Liver (tissue), 9 donors: Measurements from ENCODE around the gene ZRANB1. TPM values are rescaled to one million over a fixed set of nuclear protein-coding genes. Genes with fewer than 3 reads are reported as not detected.

Experiments used
- DNase-seq: peaks from one replicate; pipeline ENCODE4 v3.0.0-alpha.2; 2017; ENCODE audit warnings: low spot score
- H3K27ac ChIP-seq, 2 donors: one replicate each; pipeline ENCODE4 v1.7.0; 2013; ENCODE audit warnings: inconsistent platforms in 2 of 2, low read length in 2 of 2, control low read depth in 1 of 2, low read depth in 1 of 2, mild to moderate bottlenecking in 1 of 2
- H3K27me3 ChIP-seq, 4 donors: one replicate each; pipeline versions ENCODE4 v1.6.1 to v1.7.0; 2013; ENCODE audit warnings: low read length in 3 of 4, inconsistent platforms in 1 of 4, mild to moderate bottlenecking in 1 of 4, moderate library complexity in 1 of 4; ENCODE audit not compliant: control insufficient read depth in 4 of 4, insufficient read depth in 4 of 4
- H3K36me3 ChIP-seq, 4 donors: one replicate each; pipeline versions ENCODE4 v1.6.1 to v1.7.0; 2013; ENCODE audit warnings: low read length in 3 of 4, mild to moderate bottlenecking in 3 of 4, low read depth in 1 of 4, moderate library complexity in 1 of 4; ENCODE audit not compliant: control insufficient read depth in 4 of 4, insufficient read depth in 3 of 4
- H3K4me1 ChIP-seq, 4 donors: one replicate each; pipeline versions ENCODE4 v1.6.1 to v1.7.0; 2013; ENCODE audit warnings: low read length in 3 of 4, mild to moderate bottlenecking in 3 of 4, moderate library complexity in 1 of 4; ENCODE audit not compliant: control insufficient read depth in 4 of 4, insufficient read depth in 4 of 4
- H3K4me3 ChIP-seq, 3 donors: one replicate each; pipeline versions ENCODE4 v1.6.1 to v1.7.0; 2013; ENCODE audit warnings: low read length in 3 of 3, control low read depth in 1 of 3, low read depth in 1 of 3, mild to moderate bottlenecking in 1 of 3
- H3K9ac ChIP-seq, 2 donors: one replicate each; pipeline ENCODE4 v1.7.0; 2013; ENCODE audit warnings: low read length in 2 of 2, mild to moderate bottlenecking in 2 of 2, moderate library complexity in 2 of 2, control low read depth in 1 of 2, low read depth in 1 of 2
- H3K9me3 ChIP-seq, 4 donors: one replicate each; pipeline versions ENCODE4 v1.6.1 to v1.7.0; 2013; ENCODE audit warnings: low read length in 3 of 4; ENCODE audit not compliant: control insufficient read depth in 4 of 4
- ATF3 ChIP-seq: IDR thresholded peaks from 2 replicates; pipeline ENCODE4 v1.6.1; 2016; ENCODE audit warnings: antibody characterized with exemption
- EGR1 ChIP-seq, 2 donors: IDR thresholded peaks; 2 replicates each; pipeline ENCODE4 v1.6.1; 2016 to 2018; ENCODE audit warnings: antibody characterized with exemption in 2 of 2, low read depth in 2 of 2
- FOXA1 ChIP-seq: IDR thresholded peaks from 2 replicates; pipeline ENCODE4 v1.6.1; 2016; ENCODE audit warnings: antibody characterized with exemption
- FOXA2 ChIP-seq: IDR thresholded peaks from 2 replicates; pipeline ENCODE4 v1.6.1; 2016; ENCODE audit warnings: antibody characterized with exemption
- GABPA ChIP-seq, 2 donors: IDR thresholded peaks in 1 of 2; conservative IDR thresholded peaks in 1 of 2; 2 replicates each; pipeline ENCODE4 v1.6.1; 2016; ENCODE audit warnings: antibody characterized with exemption in 2 of 2, mild to moderate bottlenecking in 1 of 2, moderate library complexity in 1 of 2
- HNF4A ChIP-seq, 2 donors: conservative IDR thresholded peaks; 2 replicates each; pipeline ENCODE4 v1.6.1; 2016; ENCODE audit warnings: antibody characterized with exemption in 2 of 2, mild to moderate bottlenecking in 2 of 2
- HNF4G ChIP-seq: IDR thresholded peaks from 2 replicates; pipeline ENCODE4 v1.6.1; 2016; ENCODE audit warnings: antibody characterized with exemption
- JUND ChIP-seq, 2 donors: IDR thresholded peaks; 2 replicates each; pipeline ENCODE4 v1.6.1; 2016; ENCODE audit warnings: antibody characterized with exemption in 2 of 2
- MAX ChIP-seq: IDR thresholded peaks from 2 replicates; pipeline ENCODE4 v1.6.1; 2016; ENCODE audit warnings: antibody characterized with exemption
- NR2F2 ChIP-seq: IDR thresholded peaks from 2 replicates; pipeline ENCODE4 v1.6.1; 2016; ENCODE audit warnings: antibody characterized with exemption
- RAD21 ChIP-seq, 2 donors: IDR thresholded peaks; 2 replicates each; pipeline ENCODE4 v1.6.1; 2016; ENCODE audit warnings: antibody characterized with exemption in 2 of 2, mild to moderate bottlenecking in 2 of 2
- RXRA ChIP-seq, 2 donors: IDR thresholded peaks; 2 replicates each; pipeline ENCODE4 v1.6.1; 2017 to 2018; ENCODE audit warnings: antibody characterized with exemption in 2 of 2, mild to moderate bottlenecking in 1 of 2
- SP1 ChIP-seq: IDR thresholded peaks from 2 replicates; pipeline ENCODE4 v1.6.1; 2018; ENCODE audit warnings: antibody characterized with exemption, mild to moderate bottlenecking
- TAF1 ChIP-seq: conservative IDR thresholded peaks from 2 replicates; pipeline ENCODE4 v1.6.1; 2016; ENCODE audit warnings: antibody characterized with exemption, mild to moderate bottlenecking
- YY1 ChIP-seq: IDR thresholded peaks from 2 replicates; pipeline ENCODE4 v1.6.1; 2016; ENCODE audit warnings: antibody characterized with exemption, mild to moderate bottlenecking
- ZBTB33 ChIP-seq: IDR thresholded peaks from 2 replicates; pipeline ENCODE4 v1.6.1; 2016; ENCODE audit warnings: antibody characterized with exemption
- WGBS: extraction: QIAGEN DNeasy Blood & Tissue Kit; methylation state at CpG from one replicate; pipeline ENCODE4 v1.1.7; 2013; 5-methylcytosine and 5-hydroxymethylcytosine counted together
- polyA plus RNA-seq, 2 donors: library from polyadenylated mRNA; stranded (reverse) in 1 of 2; unstranded in 1 of 2; fragments of 200-250 nt in 1 of 2; fragments of >200 nt in 1 of 2; fragmentation: Nextera tagmentation in 1 of 2; extraction: Ambion mirVana in 1 of 2; gene quantifications; one replicate each; pipeline versions ENCODE4 v1.2.1 to v1.2.3, GENCODE V29; 2013 to 2015
- total RNA-seq, 2 donors: library from RNA; depleted of rRNA; stranded (reverse); fragments of >200 nt; gene quantifications; one replicate each; pipeline ENCODE4 v1.2.3, GENCODE V29; 2014
- TF ChIP-seq, protein P1 (sequence below): fragments of 150-350 bp; IDR thresholded peaks from 2 replicates; pipeline ENCODE4 v1.5.1; 2017; ENCODE audit warnings: improper control_type of control experiment, low read depth, low read length; ENCODE audit not compliant: missing input control
- TF ChIP-seq, protein P2 (sequence below): IDR thresholded peaks from 2 replicates; pipeline ENCODE4 v1.6.1; 2016; ENCODE audit warnings: antibody characterized with exemption, mild to moderate bottlenecking
- donor health status: healthy.
- donor health status: healthy.
- donor health status: healthy.
- donor health status: healthy.
- donor health status: healthy.

Gene ZRANB1
- total and polyA plus RNA-seq, 4 donors, result 6.2 to 32.5 (median 14.4) TPM

DNA sequence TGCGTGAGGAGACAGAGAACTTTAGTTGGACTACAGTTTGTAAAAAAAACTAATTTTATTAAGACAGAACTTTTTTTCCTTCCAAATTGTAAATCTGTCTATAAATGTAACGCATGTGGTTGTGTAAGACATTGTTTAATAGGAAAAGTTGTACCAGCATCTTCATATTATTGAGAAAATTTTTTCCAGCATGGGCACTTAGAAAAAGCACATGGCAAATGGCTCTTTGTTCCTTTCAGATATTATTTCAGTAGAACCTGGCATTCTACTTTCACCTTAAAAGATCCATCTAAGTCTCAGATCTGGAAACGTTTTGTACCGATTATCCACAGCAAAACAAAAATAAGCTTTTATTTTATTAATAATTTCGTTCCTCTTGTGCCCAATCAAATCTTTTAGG is 43.2 kb downstream of the ZRANB1 start:
- H3K36me3 ChIP-seq, result peaks cover 0 to 23% (median 4%) of the 10 kb centered on the region in 4 donors
- peaks cover 8 to 52% (median 45%) of the 10 kb centered on the region in 4 donors for H3K4me1 ChIP-seq
- H3K9ac ChIP-seq, result no peak overlapping the region
- H3K9me3 ChIP-seq, result no peaks in the 10 kb centered on the region
- H3K27ac ChIP-seq, result peak overlapping the region; percentile 45 to 81
- no peak overlapping the region for H3K4me3 ChIP-seq
- no peak for TF ChIP-seq RAD21 (IDR thresholded peaks at IDR 0.05)
- no peak for TF ChIP-seq SP1
- TF ChIP-seq, protein P1, sequence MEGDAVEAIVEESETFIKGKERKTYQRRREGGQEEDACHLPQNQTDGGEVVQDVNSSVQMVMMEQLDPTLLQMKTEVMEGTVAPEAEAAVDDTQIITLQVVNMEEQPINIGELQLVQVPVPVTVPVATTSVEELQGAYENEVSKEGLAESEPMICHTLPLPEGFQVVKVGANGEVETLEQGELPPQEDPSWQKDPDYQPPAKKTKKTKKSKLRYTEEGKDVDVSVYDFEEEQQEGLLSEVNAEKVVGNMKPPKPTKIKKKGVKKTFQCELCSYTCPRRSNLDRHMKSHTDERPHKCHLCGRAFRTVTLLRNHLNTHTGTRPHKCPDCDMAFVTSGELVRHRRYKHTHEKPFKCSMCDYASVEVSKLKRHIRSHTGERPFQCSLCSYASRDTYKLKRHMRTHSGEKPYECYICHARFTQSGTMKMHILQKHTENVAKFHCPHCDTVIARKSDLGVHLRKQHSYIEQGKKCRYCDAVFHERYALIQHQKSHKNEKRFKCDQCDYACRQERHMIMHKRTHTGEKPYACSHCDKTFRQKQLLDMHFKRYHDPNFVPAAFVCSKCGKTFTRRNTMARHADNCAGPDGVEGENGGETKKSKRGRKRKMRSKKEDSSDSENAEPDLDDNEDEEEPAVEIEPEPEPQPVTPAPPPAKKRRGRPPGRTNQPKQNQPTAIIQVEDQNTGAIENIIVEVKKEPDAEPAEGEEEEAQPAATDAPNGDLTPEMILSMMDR, result no peak
- no peak for TF ChIP-seq TAF1
- TF ChIP-seq RXRA (IDR thresholded peaks at IDR 0.05), result no peak
- TF ChIP-seq EGR1 (IDR thresholded peaks at IDR 0.05; ENCODE audit: low read depth in 2 of 2), result no peak
- no peak for TF ChIP-seq ZBTB33
- TF ChIP-seq JUND (IDR thresholded peaks at IDR 0.05), result no peak
- DNase-seq, result no peak
- H3K27me3 ChIP-seq, result no peaks in the 10 kb centered on the region
- WGBS, result 83% methylated on average over 5 of the region's 5 CpGs

DNA sequence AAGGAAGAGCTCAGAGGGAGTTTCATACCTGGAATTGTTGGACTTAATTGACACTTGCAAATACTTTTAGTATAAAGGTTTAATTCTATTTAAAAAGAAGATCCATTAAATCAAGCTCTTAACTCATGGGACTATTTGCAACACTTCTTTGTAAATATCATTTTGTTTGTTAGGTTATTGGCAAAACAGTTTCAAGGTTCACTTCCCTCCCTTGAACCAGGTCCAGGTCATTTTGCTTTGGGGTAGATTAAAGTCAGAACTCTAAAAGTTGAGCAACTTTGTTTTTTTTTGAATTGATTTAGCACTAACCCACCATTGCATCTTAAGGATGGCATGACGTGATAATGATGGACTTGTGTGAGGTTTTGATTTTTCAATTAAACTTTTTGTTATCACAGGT is 45.9 kb downstream of the ZRANB1 start:
- Histone ChIP-seq H3K4me1 (peaks cover 8 to 54% (median 43%) of the 10 kb centered on the region in 4 donors), H3K27me3 (no peaks in the 10 kb centered on the region), H3K36me3 (peaks cover 3 to 13% (median 5%) of the 10 kb centered on the region in 4 donors), H3K27ac (peak overlapping the region; percentile 86 to 87), H3K4me3 (no peak overlapping the region), H3K9ac (no peak overlapping the region), H3K9me3 (no peaks in the 10 kb centered on the region)
- 36% methylated on average over 1 of the region's 1 CpG for WGBS
- TF ChIP-seq NR2F2 (no peak), ZBTB33 (no peak), ATF3 (peak; percentile 15), TAF1 (no peak), YY1 (peak; percentile 79), SP1 (peak; percentile 72), FOXA1 (peak; percentile 65), RXRA (IDR thresholded peaks at IDR 0.05) (peak; percentile 88 to 89), EGR1 (IDR thresholded peaks at IDR 0.05; ENCODE audit: low read depth in 2 of 2) (peak in 1 of 2 donors; percentile 50), MAX (no peak), HNF4A (conservative IDR thresholded peaks at IDR 0.05) (peak; percentile 89), HNF4G (peak; percentile 65), RAD21 (IDR thresholded peaks at IDR 0.05) (peak; percentile 40 to 44), GABPA (IDR thresholded peaks at IDR 0.05 in 1 of 2, conservative IDR thresholded peaks at IDR 0.05 in 1 of 2) (no peak), FOXA2 (peak; percentile 63), JUND (IDR thresholded peaks at IDR 0.05) (peak; percentile 66 to 69)
- TF ChIP-seq, protein P2, sequence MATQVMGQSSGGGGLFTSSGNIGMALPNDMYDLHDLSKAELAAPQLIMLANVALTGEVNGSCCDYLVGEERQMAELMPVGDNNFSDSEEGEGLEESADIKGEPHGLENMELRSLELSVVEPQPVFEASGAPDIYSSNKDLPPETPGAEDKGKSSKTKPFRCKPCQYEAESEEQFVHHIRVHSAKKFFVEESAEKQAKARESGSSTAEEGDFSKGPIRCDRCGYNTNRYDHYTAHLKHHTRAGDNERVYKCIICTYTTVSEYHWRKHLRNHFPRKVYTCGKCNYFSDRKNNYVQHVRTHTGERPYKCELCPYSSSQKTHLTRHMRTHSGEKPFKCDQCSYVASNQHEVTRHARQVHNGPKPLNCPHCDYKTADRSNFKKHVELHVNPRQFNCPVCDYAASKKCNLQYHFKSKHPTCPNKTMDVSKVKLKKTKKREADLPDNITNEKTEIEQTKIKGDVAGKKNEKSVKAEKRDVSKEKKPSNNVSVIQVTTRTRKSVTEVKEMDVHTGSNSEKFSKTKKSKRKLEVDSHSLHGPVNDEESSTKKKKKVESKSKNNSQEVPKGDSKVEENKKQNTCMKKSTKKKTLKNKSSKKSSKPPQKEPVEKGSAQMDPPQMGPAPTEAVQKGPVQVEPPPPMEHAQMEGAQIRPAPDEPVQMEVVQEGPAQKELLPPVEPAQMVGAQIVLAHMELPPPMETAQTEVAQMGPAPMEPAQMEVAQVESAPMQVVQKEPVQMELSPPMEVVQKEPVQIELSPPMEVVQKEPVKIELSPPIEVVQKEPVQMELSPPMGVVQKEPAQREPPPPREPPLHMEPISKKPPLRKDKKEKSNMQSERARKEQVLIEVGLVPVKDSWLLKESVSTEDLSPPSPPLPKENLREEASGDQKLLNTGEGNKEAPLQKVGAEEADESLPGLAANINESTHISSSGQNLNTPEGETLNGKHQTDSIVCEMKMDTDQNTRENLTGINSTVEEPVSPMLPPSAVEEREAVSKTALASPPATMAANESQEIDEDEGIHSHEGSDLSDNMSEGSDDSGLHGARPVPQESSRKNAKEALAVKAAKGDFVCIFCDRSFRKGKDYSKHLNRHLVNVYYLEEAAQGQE, result peak; percentile 26
- TF ChIP-seq, protein P1, result no peak
- DNase-seq, result no peak
